HCT116 (cell line): ENCODE measurements around the gene BSN. TPM values are rescaled to one million over a fixed set of nuclear protein-coding genes. Genes with fewer than 3 reads are reported as not detected.
A peak's percentile ranks its signal among the peaks of the same experiment; 100 is the strongest.

Experiments used
- ATAC-seq: fragments of 200-7000 bp; cut with Tn5 transposase; 2 replicates; pipeline ENCODE4 v1.9.1; 2020; ENCODE audit warnings: mild to moderate bottlenecking, moderate library complexity
- Bru-seq: library from RNA; stranded (reverse); fragments of 400-500 nt; gene quantifications from one replicate; lab custom pipeline; 2021; lab: Mats Ljungman, UMichigan
- BruChase-seq, 2 experiments: library from RNA; stranded (reverse); fragments of 400-500 nt; gene quantifications; one replicate each; lab custom pipeline; 2021; lab: Mats Ljungman, UMichigan
- BruUV-seq: library from RNA; stranded (reverse); fragments of 400-500 nt; replicated peaks from 2 replicates; lab custom pipeline; 2021; lab: Mats Ljungman, UMichigan
- CTCF ChIA-PET: fragments of 300-600 bp; sonication (Branson Sonifier 250); formaldehyde crosslinking; loops from one replicate; lab custom pipeline; 2021; ENCODE audit warnings: antibody characterized with exemption; lab: Charles Lee
- POLR2A ChIA-PET: fragments of 300-600, 350-600 bp; sonication (Branson Sonifier 250); formaldehyde crosslinking; loops from one replicate; lab custom pipeline; 2021; ENCODE audit warnings: antibody characterized with exemption; lab: Charles Lee
- RAD21 ChIA-PET, 2 experiments: fragments of 300-600 bp; sonication (Branson Sonifier 250); formaldehyde crosslinking; loops; one replicate each; lab custom pipeline; 2023; ENCODE audit warnings: low total read pairs in 2 of 2; ENCODE audit not compliant: uncharacterized antibody in 2 of 2, unreplicated experiment in 2 of 2, low non-redundant PET in 1 of 2; lab: Charles Lee
- DNase-seq: peaks from one replicate; pipeline ENCODE4 v3.0.0-alpha.2; 2010; ENCODE audit warnings: low read depth, low spot score
- H2AFZ ChIP-seq: fragments of 200-600 bp; shearing (Covaris generic), sonication (generic); 2 replicates; pipeline ENCODE4 v1.6.1; 2017; ENCODE audit warnings: low read depth, mixed run types, mixed read lengths, antibody characterized with exemption, low read length; ENCODE audit not compliant: poor library complexity, severe bottlenecking
- H3K27ac ChIP-seq: 2 replicates; pipeline ENCODE4 v1.5.1; 2012; ENCODE audit warnings: low read depth, low read length
- H3K27me3 ChIP-seq: fragments of 200-600 bp; sonication (generic); 2 replicates; pipeline ENCODE4 v1.6.1; 2016; ENCODE audit warnings: mixed run types, low read length, mixed read lengths; ENCODE audit not compliant: insufficient read depth
- H3K36me3 ChIP-seq, 2 experiments: fragments of 200-500 bp in 1 of 2; fragments of 200-600 bp in 1 of 2; sonication (Bioruptor generic) in 1 of 2; sonication (generic) in 1 of 2; 2 replicates each; pipeline versions ENCODE4 v1.5.1 to v1.6.1; 2014 to 2016; ENCODE audit warnings: low read length in 2 of 2, inconsistent platforms in 1 of 2, mixed read lengths in 1 of 2, mixed run types in 1 of 2; ENCODE audit not compliant: insufficient read depth in 2 of 2, control insufficient read depth in 1 of 2
- H3K4me1 ChIP-seq, 2 experiments: fragments of 200-600 bp in 1 of 2; sonication (generic) in 1 of 2; 2 replicates each; pipeline versions ENCODE4 v1.5.1 to v1.6.1; 2012 to 2017; ENCODE audit warnings: low read length in 2 of 2, inconsistent platforms in 1 of 2, mild to moderate bottlenecking in 1 of 2, mixed read lengths in 1 of 2, mixed run types in 1 of 2, moderate library complexity in 1 of 2; ENCODE audit not compliant: insufficient read depth in 2 of 2, control insufficient read depth in 1 of 2
- H3K4me2 ChIP-seq: fragments of 200-600 bp; sonication (generic); 2 replicates; pipeline ENCODE4 v1.6.1; 2017; ENCODE audit warnings: mixed run types, low read length, mixed read lengths
- H3K4me3 ChIP-seq, 2 experiments: fragments of 200-600 bp in 1 of 2; sonication (generic) in 1 of 2; replicated peaks in 1 of 2; 2 replicates each; pipeline ENCODE4 v1.5.1; 2011 to 2016; ENCODE audit warnings: low read length in 2 of 2, control low read depth in 1 of 2, low read depth in 1 of 2, mild to moderate bottlenecking in 1 of 2, mixed read lengths in 1 of 2, mixed run types in 1 of 2
- H3K79me2 ChIP-seq: fragments of 200-600 bp; sonication (generic); 2 replicates; pipeline ENCODE4 v1.6.1; 2017; ENCODE audit warnings: mild to moderate bottlenecking, mixed run types, low read length, moderate library complexity, mixed read lengths; ENCODE audit not compliant: insufficient read depth
- H3K9ac ChIP-seq: fragments of 200-600 bp; sonication (generic); 2 replicates; pipeline ENCODE4 v1.6.1; 2016; ENCODE audit warnings: low read length, mixed read lengths
- H3K9me2 ChIP-seq: fragments of 200-600 bp; sonication (generic), shearing (Covaris generic); 2 replicates; pipeline ENCODE4 v1.6.1; 2017; ENCODE audit warnings: mixed run types, mild to moderate bottlenecking, moderate library complexity; ENCODE audit not compliant: insufficient read depth
- H3K9me3 ChIP-seq, 2 experiments: fragments of 200-500 bp in 1 of 2; fragments of 200-600 bp in 1 of 2; sonication (Bioruptor generic) in 1 of 2; sonication (generic) in 1 of 2; 2 replicates each; pipeline ENCODE4 v1.6.1; 2014 to 2017; ENCODE audit warnings: low read length in 2 of 2, mixed read lengths in 2 of 2, inconsistent platforms in 1 of 2, low read depth in 1 of 2, mild to moderate bottlenecking in 1 of 2, mixed run types in 1 of 2, moderate library complexity in 1 of 2; ENCODE audit not compliant: control insufficient read depth in 1 of 2, insufficient read depth in 1 of 2
- H4K20me1 ChIP-seq: fragments of 200-600 bp; sonication (generic), shearing (Covaris generic); 2 replicates; pipeline ENCODE4 v1.6.1; 2017; ENCODE audit warnings: mixed run types, mild to moderate bottlenecking, moderate library complexity; ENCODE audit not compliant: insufficient read depth
- CBX3 ChIP-seq: IDR thresholded peaks from 2 replicates; pipeline ENCODE4 v1.6.1; 2012; ENCODE audit warnings: low read depth
- CEBPB ChIP-seq: IDR thresholded peaks from 2 replicates; pipeline ENCODE4 v1.6.1; 2012; ENCODE audit warnings: low read depth
- CTCF ChIP-seq, 3 experiments: fragments of 200-600 bp in 1 of 3; sonication (generic) in 1 of 3; IDR thresholded peaks in 2 of 3; conservative IDR thresholded peaks in 1 of 3; 2 replicates each; pipeline ENCODE4 v1.5.1; 2012 to 2017; ENCODE audit warnings: low read depth in 2 of 3, low read length in 2 of 3, antibody characterized with exemption in 1 of 3, borderline replicate concordance in 1 of 3, control low read depth in 1 of 3, mild to moderate bottlenecking in 1 of 3, mixed read lengths in 1 of 3, mixed run types in 1 of 3, moderate library complexity in 1 of 3; ENCODE audit not compliant: insufficient read depth in 1 of 3
- ELF1 ChIP-seq: IDR thresholded peaks from 2 replicates; pipeline ENCODE4 v1.6.1; 2012; ENCODE audit warnings: low read depth, borderline replicate concordance
- EZH2 ChIP-seq: fragments of 200-600 bp; sonication (generic); IDR thresholded peaks from 2 replicates; pipeline ENCODE4 v1.6.1; 2017; ENCODE audit warnings: antibody characterized with exemption, mixed run types
- EZH2phosphoT487 ChIP-seq: fragments of 200-600 bp; IDR thresholded peaks from 2 replicates; pipeline ENCODE4 v1.6.1; 2018; ENCODE audit warnings: antibody characterized with exemption, borderline replicate concordance
- JUND ChIP-seq: IDR thresholded peaks from 2 replicates; pipeline ENCODE4 v1.6.1; 2012
- MAX ChIP-seq: IDR thresholded peaks from 2 replicates; pipeline ENCODE4 v1.6.1; 2012
- POLR2A ChIP-seq: IDR thresholded peaks from 2 replicates; pipeline ENCODE4 v1.7.0; 2011; ENCODE audit warnings: borderline replicate concordance; ENCODE audit not compliant: insufficient read depth, insufficient read length; ENCODE audit errors: extremely low read depth
- POLR2AphosphoS5 ChIP-seq: IDR thresholded peaks from 2 replicates; pipeline ENCODE4 v1.6.1; 2011; ENCODE audit warnings: mild to moderate bottlenecking, low read depth, low read length, moderate library complexity
- RAD21 ChIP-seq: IDR thresholded peaks from 2 replicates; pipeline ENCODE4 v1.6.1; 2012; ENCODE audit warnings: low read depth, mild to moderate bottlenecking
- REST ChIP-seq: IDR thresholded peaks from 2 replicates; pipeline ENCODE4 v1.6.1; 2012; ENCODE audit warnings: low read depth
- SP1 ChIP-seq: IDR thresholded peaks from 2 replicates; pipeline ENCODE4 v1.6.1; 2012; ENCODE audit warnings: low read depth
- SRF ChIP-seq: IDR thresholded peaks from 2 replicates; pipeline ENCODE4 v1.6.1; 2012; ENCODE audit warnings: low read depth
- TCF7L2 ChIP-seq: IDR thresholded peaks from 2 replicates; pipeline ENCODE4 v1.7.0; 2011; ENCODE audit warnings: borderline replicate concordance, inconsistent platforms; ENCODE audit not compliant: insufficient read depth, insufficient read length; ENCODE audit errors: extremely low read depth
- ZFX ChIP-seq: fragments of 450-650 bp; IDR thresholded peaks from 2 replicates; pipeline ENCODE4 v1.6.1; 2017
- ZNF274 ChIP-seq: fragments of 200-500 bp; sonication (Bioruptor generic); IDR thresholded peaks from 2 replicates; pipeline ENCODE4 v1.6.1; 2014; ENCODE audit warnings: mild to moderate bottlenecking, low read depth, low read length, inconsistent platforms
- intact Hi-C: fragments of 100-400 bp; cut with micrococcal nuclease; formaldehyde crosslinking; loops from 2 replicates; pipeline ENCODE4 v1.10.0; 2022
- long read RNA-seq: library from polyadenylated mRNA; unstranded; transcript quantifications from one replicate; pipeline ENCODE4 v2.0.0, GENCODE V29; 2021; ENCODE audit not compliant: unreplicated experiment
- polyA plus RNA-seq: library from polyadenylated mRNA; unstranded; fragments of >200 nt; gene quantifications from 2 replicates; pipeline ENCODE4 v1.2.1, GENCODE V29; 2012; ENCODE audit warnings: missing spikeins
- total RNA-seq: library from RNA; stranded (reverse); gene quantifications from one replicate; pipeline ENCODE4 v1.2.1, GENCODE V29; 2021; ENCODE audit not compliant: unreplicated experiment

The BSN gene
- total RNA-seq (1.5 TPM), Bru-seq, nascent RNA (percentile 33 among the genes with signal in this experiment), BruChase-seq, experiment 1, labeled RNA remaining after a 6-hour chase (percentile 31 among the genes with signal in this experiment), BruChase-seq, experiment 2, labeled RNA remaining after a 2-hour chase (percentile 32 among the genes with signal in this experiment)
- 0.42 and 0.46 TPM in 2 replicates for polyA plus RNA-seq
- long read RNA-seq, partial matches to known transcripts: 0 of 1 reads
- long read RNA-seq, other reads (novel, unspliced or antisense): 1 of 1 reads

- Histone ChIP-seq H3K9me2 (no peaks in the 10 kb centered on the region), H3K27me3 (peaks cover 17% of the 10 kb centered on the region; the same call in 1 of the 2 replicates), H3K79me2 (no peaks in the 10 kb centered on the region), H3K9ac (peak within 1 kb of the TSS; percentile 66), H3K4me3 (peak within 1 kb of the TSS; percentile 57 to 72), H2AFZ (peak within 1 kb of the TSS; percentile 24), H3K36me3 (no peaks in the 10 kb centered on the region), H3K27ac (no peak within 1 kb of the TSS; the same call in 1 of the 2 replicates), H3K4me2 (peak within 1 kb of the TSS; percentile 99), H3K9me3 (no peaks in the 10 kb centered on the region), H4K20me1 (no peaks in the 10 kb centered on the region), H3K4me1 (peaks cover 6 to 16% of the 10 kb centered on the region in 2 experiments; a peak in 3 of 4 replicates)
- ATAC-seq (peak; percentile 92), DNase-seq (peak; percentile 57)
- POLR2A ChIA-PET: interaction anchor here (0.8 to 1.0 kb wide), 3 partner anchors 13 to 17 kb away, joined by 3 to 6 read pairs (median 3); no protein-coding TSS in a partner anchor
- TSS peak; percentile 83 for BruUV-seq
- intact Hi-C loops: no loop called here
- CTCF ChIA-PET: interaction anchor here (1.1 to 1.5 kb wide), 2 partner anchors 14 to 117 kb away, joined by 4 to 10 read pairs; no protein-coding TSS in a partner anchor
- RAD21 ChIA-PET: interaction anchor here (1.0 to 1.3 kb wide), 2 partner anchors 14 to 118 kb away, joined by 4 read pairs; no protein-coding TSS in a partner anchor
- TF ChIP-seq CBX3 (no peak), CEBPB (no peak), SP1 (no peak), REST (0 out of 2 replicates have a peak, but pooled peaks have one; percentile 10), EZH2phosphoT487 (no peak), CTCF (IDR thresholded peaks at IDR 0.05 in 2 of 3, conservative IDR thresholded peaks at IDR 0.05 in 1 of 3; ENCODE audit: borderline replicate concordance in 1 of 3, insufficient read depth in 1 of 3, low read depth in 2 of 3, low read length in 2 of 3) (no peak), EZH2 (no peak), ZFX (peak; percentile 42; the same call in 1 of the 2 replicates), RAD21 (no peak), POLR2A (no peak), POLR2AphosphoS5 (peak; percentile 53), ELF1 (no peak), JUND (no peak), ZNF274 (no peak), MAX (no peak), TCF7L2 (no peak), SRF (no peak)
Measured at GRCh38 chr3:49553692-49554632, at the start of gene BSN. BSN (plus strand) TSS chr3:49554477; CDS start chr3:49554603, 126 bp downstream.
